SK-N-SH treated with all-trans-retinoic acid at 6 μM for 48 hours (cell line): Measurements from ENCODE around the gene SLC30A4.

ENCODE experiments used
- ATAC-seq: fragments of 200-7000 bp; cut with Tn5 transposase; 3 replicates; pipeline ENCODE4 v1.9.1; 2020; ENCODE audit warnings: mild to moderate bottlenecking, moderate library complexity
- ARNTL ChIP-seq: fragments of 450-650 bp; formaldehyde crosslinking; IDR thresholded peaks from 2 replicates; pipeline ENCODE4 v1.5.0; 2020; ENCODE audit warnings: low read depth, mild to moderate bottlenecking, moderate library complexity, borderline replicate concordance
- BACH2 ChIP-seq: fragments of 250-450 bp; sonication (Bioruptor Pico); IDR thresholded peaks from 2 replicates; pipeline ENCODE4 v1.9.0; 2021; ENCODE audit warnings: mild to moderate bottlenecking, borderline replicate concordance
- CSDC2 ChIP-seq: fragments of 250-450 bp; sonication (Bioruptor Pico); IDR thresholded peaks from 2 replicates; pipeline ENCODE4 v1.5.0; 2020; ENCODE audit warnings: mild to moderate bottlenecking, moderate library complexity
- ESRRG ChIP-seq: fragments of 250-450 bp; sonication (Bioruptor Pico); IDR thresholded peaks from 2 replicates; pipeline ENCODE4 v1.6.1; 2021; ENCODE audit warnings: mild to moderate bottlenecking
- GLIS3 ChIP-seq: fragments of 250-450 bp; sonication (Bioruptor Pico); IDR thresholded peaks from 2 replicates; pipeline ENCODE4 v1.5.0; 2020; ENCODE audit warnings: mild to moderate bottlenecking, moderate library complexity
- ISL1 ChIP-seq: fragments of 250-450 bp; sonication (Bioruptor Pico); IDR thresholded peaks from 2 replicates; pipeline ENCODE4 v2.1.2; 2022; ENCODE audit warnings: mild to moderate bottlenecking, moderate library complexity
- OSR1 ChIP-seq: fragments of 250-450 bp; sonication (Bioruptor Pico); IDR thresholded peaks from 2 replicates; pipeline ENCODE4 v1.8.0; 2022; ENCODE audit warnings: moderate library complexity, mild to moderate bottlenecking, inconsistent platforms
- RARB ChIP-seq: fragments of 250-450 bp; sonication (Bioruptor Pico); IDR thresholded peaks from 2 replicates; pipeline ENCODE4 v1.8.0; 2021; ENCODE audit warnings: mild to moderate bottlenecking, moderate library complexity
- SNAI2 ChIP-seq: fragments of 250-450 bp; sonication (Bioruptor Pico); IDR thresholded peaks from 2 replicates; pipeline ENCODE4 v1.5.0; 2020; ENCODE audit warnings: mild to moderate bottlenecking, moderate library complexity
- TCF4 ChIP-seq: fragments of 250-450 bp; sonication (Bioruptor Pico); IDR thresholded peaks from 2 replicates; pipeline ENCODE4 v1.8.0; 2021; ENCODE audit warnings: mild to moderate bottlenecking, moderate library complexity, borderline replicate concordance
- TOX ChIP-seq: fragments of 250-450 bp; sonication (Bioruptor Pico); IDR thresholded peaks from 2 replicates; pipeline ENCODE4 v1.8.0; 2021; ENCODE audit warnings: mild to moderate bottlenecking, moderate library complexity, borderline replicate concordance
- ZFP3 ChIP-seq: fragments of 250-450 bp; sonication (Bioruptor Pico); IDR thresholded peaks from 2 replicates; pipeline ENCODE4 v1.5.0; 2020; ENCODE audit warnings: mild to moderate bottlenecking, moderate library complexity
- ZFP30 ChIP-seq: fragments of 450-650 bp; formaldehyde crosslinking; IDR thresholded peaks from 2 replicates; pipeline ENCODE4 v1.5.0; 2022; ENCODE audit warnings: mild to moderate bottlenecking, moderate library complexity
- ZNF565 ChIP-seq: fragments of 450-650 bp; formaldehyde crosslinking; conservative IDR thresholded peaks from 2 replicates; pipeline ENCODE4 v1.5.0; 2020; ENCODE audit warnings: low read depth, mild to moderate bottlenecking, moderate library complexity
- ZNF70 ChIP-seq: fragments of 450-650 bp; formaldehyde crosslinking; IDR thresholded peaks from 2 replicates; pipeline ENCODE4 v1.5.0; 2020; ENCODE audit warnings: mild to moderate bottlenecking, moderate library complexity
- ZNF8 ChIP-seq: fragments of 450-650 bp; formaldehyde crosslinking; IDR thresholded peaks from 2 replicates; pipeline ENCODE4 v1.5.0; 2020; ENCODE audit warnings: mild to moderate bottlenecking, moderate library complexity
- TF ChIP-seq, protein P1 (sequence below): fragments of 250-450 bp; sonication (Bioruptor Pico); IDR thresholded peaks from 2 replicates; pipeline ENCODE4 v1.8.0; 2020; ENCODE audit warnings: mild to moderate bottlenecking, moderate library complexity, borderline replicate concordance
- TF ChIP-seq, protein P2 (sequence below): fragments of 250-450 bp; sonication (Bioruptor Pico); IDR thresholded peaks from 2 replicates; pipeline ENCODE4 v1.5.1; 2021; ENCODE audit warnings: mild to moderate bottlenecking, moderate library complexity
- TF ChIP-seq, protein P3 (sequence below): fragments of 250-450 bp; sonication (Bioruptor Pico); IDR thresholded peaks from 2 replicates; pipeline ENCODE4 v1.8.0; 2021; ENCODE audit warnings: low read depth, mild to moderate bottlenecking, moderate library complexity, borderline replicate concordance

Gene SLC30A4

DNA sequence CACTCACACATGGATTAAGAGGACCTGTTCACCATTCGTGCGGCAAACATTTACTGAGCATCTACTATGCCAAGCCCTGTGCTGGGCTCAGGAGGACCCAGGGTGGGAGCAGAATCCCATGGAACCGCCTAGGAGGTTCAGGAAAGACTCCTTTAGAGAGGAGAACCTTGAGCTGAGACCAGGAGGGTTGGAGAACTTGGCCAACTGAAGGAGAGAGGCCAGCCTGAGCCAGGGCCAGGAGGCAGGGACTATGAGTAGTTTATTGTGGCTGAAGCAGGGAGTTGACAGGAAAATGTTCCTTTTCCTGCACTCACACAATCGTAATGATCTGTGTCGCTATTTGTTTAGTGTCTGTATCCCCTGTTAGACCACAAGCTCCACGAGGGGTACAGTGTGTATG, 71.3 kb downstream of the SLC30A4 start:
- no peak for ATAC-seq
- TF ChIP-seq, protein P1, sequence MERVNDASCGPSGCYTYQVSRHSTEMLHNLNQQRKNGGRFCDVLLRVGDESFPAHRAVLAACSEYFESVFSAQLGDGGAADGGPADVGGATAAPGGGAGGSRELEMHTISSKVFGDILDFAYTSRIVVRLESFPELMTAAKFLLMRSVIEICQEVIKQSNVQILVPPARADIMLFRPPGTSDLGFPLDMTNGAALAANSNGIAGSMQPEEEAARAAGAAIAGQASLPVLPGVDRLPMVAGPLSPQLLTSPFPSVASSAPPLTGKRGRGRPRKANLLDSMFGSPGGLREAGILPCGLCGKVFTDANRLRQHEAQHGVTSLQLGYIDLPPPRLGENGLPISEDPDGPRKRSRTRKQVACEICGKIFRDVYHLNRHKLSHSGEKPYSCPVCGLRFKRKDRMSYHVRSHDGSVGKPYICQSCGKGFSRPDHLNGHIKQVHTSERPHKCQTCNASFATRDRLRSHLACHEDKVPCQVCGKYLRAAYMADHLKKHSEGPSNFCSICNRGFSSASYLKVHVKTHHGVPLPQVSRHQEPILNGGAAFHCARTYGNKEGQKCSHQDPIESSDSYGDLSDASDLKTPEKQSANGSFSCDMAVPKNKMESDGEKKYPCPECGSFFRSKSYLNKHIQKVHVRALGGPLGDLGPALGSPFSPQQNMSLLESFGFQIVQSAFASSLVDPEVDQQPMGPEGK: no peak
- TF ChIP-seq OSR1 (CRISPR knock-in tag) (no peak), ZFP3 (CRISPR knock-in tag) (no peak), ZNF70 (no peak), ISL1 (no peak), ZNF565 (no peak), TCF4 (CRISPR knock-in tag) (no peak), ARNTL (CRISPR knock-in tag) (no peak)

DNA sequence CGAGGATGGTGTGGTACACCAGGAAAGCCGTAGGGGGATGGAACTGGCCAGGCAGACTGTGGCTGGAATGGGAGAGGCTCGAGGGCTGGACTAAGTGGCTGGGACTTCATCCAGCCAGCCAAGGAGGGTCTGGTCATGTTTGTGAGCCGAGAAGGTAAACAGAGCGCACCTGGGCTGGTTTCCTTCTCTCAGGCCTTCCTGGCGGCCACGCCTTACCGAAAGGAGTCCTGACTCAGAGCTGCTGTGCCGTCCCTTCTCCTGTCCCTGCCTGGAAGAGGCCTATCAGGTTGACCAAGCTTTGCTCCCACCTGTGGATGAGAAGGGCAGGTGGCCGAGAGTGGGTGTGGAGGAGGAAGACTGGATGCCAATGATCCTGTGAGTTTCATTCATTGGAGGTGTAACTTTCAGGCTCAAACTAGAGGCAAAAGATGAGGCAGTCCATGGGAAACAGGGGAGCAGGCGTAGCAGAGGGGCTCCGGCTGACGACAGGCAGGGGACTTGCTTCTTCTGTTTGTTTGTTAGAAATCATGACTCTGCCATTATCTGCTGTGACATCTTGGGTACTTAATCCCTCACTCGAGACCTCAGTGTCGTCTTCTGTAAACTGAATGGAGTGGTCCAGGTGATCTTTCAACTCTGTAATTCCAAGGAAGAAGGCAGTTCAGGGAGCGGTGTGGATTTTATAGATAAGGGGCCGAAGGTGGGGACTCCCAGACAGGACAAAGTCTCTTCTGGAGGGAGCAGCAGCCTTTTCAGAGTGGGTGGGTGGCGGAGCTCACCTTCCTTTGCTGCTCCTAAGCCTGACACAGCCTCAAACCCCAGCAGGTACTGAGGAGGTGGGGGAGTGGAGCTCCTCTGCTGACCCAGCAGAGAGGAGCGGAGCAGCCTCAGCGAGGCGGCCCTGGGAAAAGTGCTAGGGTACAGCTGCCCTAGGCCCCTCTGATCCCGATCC, 72.4 kb downstream of the SLC30A4 start:
- no peak for ATAC-seq

DNA sequence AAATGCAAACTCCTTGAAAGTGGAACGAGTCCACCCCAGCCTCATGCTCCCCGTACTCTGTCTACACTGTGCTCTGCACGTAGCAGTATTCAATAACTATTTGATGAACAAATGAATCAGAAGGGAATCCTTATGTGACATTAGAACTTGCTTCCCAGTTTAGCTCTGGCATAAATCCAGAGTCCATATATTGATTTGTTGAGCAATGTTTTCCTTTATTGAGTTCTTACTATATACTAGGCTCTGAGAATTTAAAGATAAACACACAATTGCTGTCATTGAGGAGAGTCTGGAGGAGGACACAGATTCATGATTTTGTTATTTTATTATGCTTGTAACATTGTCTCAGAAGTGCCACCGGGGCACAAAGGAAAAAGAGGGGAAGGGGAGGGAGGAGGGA, 73.2 kb downstream of the SLC30A4 start:
- no peak for ATAC-seq
- TF ChIP-seq ZFP30 (CRISPR knock-in tag) (no peak), BACH2 (CRISPR knock-in tag) (no peak), ZNF70 (no peak), GLIS3 (CRISPR knock-in tag) (no peak)
- TF ChIP-seq, protein P1: no peak

More for the DNA sequence above, 72.4 kb downstream of the SLC30A4 start:
- TF ChIP-seq, protein P2, sequence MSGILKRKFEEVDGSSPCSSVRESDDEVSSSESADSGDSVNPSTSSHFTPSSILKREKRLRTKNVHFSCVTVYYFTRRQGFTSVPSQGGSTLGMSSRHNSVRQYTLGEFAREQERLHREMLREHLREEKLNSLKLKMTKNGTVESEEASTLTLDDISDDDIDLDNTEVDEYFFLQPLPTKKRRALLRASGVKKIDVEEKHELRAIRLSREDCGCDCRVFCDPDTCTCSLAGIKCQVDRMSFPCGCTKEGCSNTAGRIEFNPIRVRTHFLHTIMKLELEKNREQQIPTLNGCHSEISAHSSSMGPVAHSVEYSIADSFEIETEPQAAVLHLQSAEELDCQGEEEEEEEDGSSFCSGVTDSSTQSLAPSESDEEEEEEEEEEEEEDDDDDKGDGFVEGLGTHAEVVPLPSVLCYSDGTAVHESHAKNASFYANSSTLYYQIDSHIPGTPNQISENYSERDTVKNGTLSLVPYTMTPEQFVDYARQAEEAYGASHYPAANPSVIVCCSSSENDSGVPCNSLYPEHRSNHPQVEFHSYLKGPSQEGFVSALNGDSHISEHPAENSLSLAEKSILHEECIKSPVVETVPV (CRISPR knock-in tag): no peak
- no peak for TF ChIP-seq TCF4 (CRISPR knock-in tag)
- TF ChIP-seq, protein P3, sequence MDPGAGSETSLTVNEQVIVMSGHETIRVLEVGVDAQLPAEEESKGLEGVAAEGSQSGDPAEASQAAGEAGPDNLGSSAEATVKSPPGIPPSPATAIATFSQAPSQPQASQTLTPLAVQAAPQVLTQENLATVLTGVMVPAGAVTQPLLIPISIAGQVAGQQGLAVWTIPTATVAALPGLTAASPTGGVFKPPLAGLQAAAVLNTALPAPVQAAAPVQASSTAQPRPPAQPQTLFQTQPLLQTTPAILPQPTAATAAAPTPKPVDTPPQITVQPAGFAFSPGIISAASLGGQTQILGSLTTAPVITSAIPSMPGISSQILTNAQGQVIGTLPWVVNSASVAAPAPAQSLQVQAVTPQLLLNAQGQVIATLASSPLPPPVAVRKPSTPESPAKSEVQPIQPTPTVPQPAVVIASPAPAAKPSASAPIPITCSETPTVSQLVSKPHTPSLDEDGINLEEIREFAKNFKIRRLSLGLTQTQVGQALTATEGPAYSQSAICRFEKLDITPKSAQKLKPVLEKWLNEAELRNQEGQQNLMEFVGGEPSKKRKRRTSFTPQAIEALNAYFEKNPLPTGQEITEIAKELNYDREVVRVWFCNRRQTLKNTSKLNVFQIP: no peak
- TF ChIP-seq OSR1 (CRISPR knock-in tag): no peak
- TF ChIP-seq GLIS3 (CRISPR knock-in tag): no peak

DNA sequence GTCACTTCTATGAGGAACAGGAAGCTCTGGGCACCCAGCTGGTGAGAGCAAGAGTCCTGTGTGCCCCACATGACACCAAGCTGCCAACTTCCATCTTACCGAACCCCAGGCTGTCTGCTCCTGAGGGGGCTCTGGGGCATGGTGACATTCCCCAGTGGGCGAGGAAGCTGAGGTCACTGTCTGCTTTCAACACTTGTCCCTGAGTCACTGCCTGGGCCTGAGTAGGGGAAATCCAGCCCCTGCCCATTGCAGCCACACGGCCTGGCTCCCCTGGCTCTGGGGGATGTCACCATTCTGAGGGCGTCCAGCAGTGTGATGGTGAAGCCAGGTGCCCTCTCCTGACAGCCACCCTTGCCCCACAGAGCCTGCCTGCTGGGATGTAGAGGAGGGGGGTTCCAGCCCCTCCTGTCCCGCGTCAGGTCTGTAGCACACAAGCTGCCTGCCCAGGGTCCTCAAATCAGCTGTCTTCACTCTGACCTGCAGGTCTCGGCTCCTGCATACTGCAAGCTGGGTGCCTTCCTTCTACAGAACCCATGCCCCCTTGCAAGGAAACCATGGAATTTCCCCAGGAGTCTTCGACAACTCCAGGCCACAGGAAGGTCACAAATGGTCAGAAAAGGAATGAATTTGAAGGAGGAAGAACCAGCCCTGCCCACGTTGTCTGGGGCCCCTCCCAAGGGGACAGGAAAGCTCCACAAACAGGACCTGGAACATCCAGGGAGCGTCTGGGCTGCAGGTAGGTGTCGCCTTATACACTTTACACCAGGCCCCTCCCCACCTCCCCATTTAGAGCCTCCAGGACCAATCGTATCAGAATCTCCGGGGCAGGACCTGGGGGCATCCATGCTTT, 74.3 kb downstream of the SLC30A4 start:
- no peak; the same call in 2 of the 3 replicates for ATAC-seq
- TF ChIP-seq ESRRG (CRISPR knock-in tag) (no peak), ZNF70 (no peak), ZNF565 (no peak), TOX (CRISPR knock-in tag) (no peak), ISL1 (no peak), RARB (CRISPR knock-in tag) (no peak), CSDC2 (CRISPR knock-in tag) (no peak), ZFP30 (CRISPR knock-in tag) (no peak), OSR1 (CRISPR knock-in tag) (no peak), ZNF8 (CRISPR knock-in tag) (no peak), SNAI2 (CRISPR knock-in tag) (no peak), BACH2 (CRISPR knock-in tag) (no peak)
- TF ChIP-seq, protein P1: no peak
- TF ChIP-seq, protein P2 (CRISPR knock-in tag): no peak
